ENCODE results near the gene SLIT3.

DNA sequence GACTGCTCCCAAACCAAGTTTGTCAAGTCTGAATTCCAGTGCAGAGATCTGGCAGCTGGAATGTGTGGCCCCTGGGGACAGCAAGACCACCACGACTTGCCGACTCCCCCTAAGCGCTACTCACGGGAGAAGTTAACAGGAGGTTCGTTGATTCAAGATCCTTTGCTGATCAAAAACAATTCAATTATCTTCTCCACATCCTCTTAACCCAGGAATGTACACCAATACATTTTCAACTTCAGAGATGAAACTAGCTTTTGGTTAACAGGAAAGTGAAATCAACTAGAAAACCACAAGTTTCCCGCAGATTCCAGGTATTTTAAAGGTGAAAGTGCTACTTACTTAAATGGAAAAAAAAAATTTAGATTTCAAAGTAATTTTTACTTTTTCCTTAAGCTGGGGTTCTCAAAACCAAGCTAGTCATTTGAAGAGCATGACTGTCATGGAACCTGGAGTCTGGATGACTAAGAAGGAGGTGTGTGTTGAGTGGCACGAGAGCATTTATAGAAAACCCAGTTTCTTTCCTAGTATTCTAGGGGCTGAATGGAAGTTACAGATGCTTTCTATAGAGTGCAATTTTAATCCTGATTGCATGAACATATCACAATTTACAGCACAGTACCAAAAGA lies 464.2 kb downstream of the SLIT3 start:
- TF ChIP-seq, protein P1, sequence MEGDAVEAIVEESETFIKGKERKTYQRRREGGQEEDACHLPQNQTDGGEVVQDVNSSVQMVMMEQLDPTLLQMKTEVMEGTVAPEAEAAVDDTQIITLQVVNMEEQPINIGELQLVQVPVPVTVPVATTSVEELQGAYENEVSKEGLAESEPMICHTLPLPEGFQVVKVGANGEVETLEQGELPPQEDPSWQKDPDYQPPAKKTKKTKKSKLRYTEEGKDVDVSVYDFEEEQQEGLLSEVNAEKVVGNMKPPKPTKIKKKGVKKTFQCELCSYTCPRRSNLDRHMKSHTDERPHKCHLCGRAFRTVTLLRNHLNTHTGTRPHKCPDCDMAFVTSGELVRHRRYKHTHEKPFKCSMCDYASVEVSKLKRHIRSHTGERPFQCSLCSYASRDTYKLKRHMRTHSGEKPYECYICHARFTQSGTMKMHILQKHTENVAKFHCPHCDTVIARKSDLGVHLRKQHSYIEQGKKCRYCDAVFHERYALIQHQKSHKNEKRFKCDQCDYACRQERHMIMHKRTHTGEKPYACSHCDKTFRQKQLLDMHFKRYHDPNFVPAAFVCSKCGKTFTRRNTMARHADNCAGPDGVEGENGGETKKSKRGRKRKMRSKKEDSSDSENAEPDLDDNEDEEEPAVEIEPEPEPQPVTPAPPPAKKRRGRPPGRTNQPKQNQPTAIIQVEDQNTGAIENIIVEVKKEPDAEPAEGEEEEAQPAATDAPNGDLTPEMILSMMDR (conservative IDR thresholded peaks at IDR 0.05; ENCODE audit: low read length) = no peak
- no peak for TF ChIP-seq EZH2phosphoT487 (IDR thresholded peaks at IDR 0.05; ENCODE audit: borderline replicate concordance)

All from Loucy (cell line).